Breast epithelium (tissue), 3 donors: Measurements from ENCODE around the gene ZNF423.

Source experiments
- CTCF ChIP-seq, 3 donors: fragments of 450-650 bp; IDR thresholded peaks; one replicate each; pipeline ENCODE4 v1.5.1; 2016 to 2017; ENCODE audit warnings: antibody characterized with exemption in 3 of 3, mild to moderate bottlenecking in 3 of 3, moderate library complexity in 3 of 3
- POLR2A ChIP-seq: fragments of 450-650 bp; IDR thresholded peaks from one replicate; pipeline ENCODE4 v1.6.1; 2016; ENCODE audit warnings: antibody characterized with exemption, mild to moderate bottlenecking, moderate library complexity
- POLR2AphosphoS5 ChIP-seq, 3 donors: sonication (generic); formaldehyde crosslinking; IDR thresholded peaks; one replicate each; pipeline ENCODE4 v1.6.1; 2017; ENCODE audit warnings: antibody characterized with exemption in 3 of 3

GRCh38 chr16:49469930-49470451, 385.9 kb downstream of the ZNF423 start:
- TF ChIP-seq POLR2A (no peak), CTCF (IDR thresholded peaks at IDR 0.05) (no peak), POLR2AphosphoS5 (IDR thresholded peaks at IDR 0.05) (no peak)
